Measurements from ENCODE around the gene TSPEAR.
"Not testable (repeated sequence)": the region's sequence is repeated elsewhere in the genome, so short reads cannot be mapped to it uniquely, and the experiment has no call there.

The TSPEAR gene

DNA sequence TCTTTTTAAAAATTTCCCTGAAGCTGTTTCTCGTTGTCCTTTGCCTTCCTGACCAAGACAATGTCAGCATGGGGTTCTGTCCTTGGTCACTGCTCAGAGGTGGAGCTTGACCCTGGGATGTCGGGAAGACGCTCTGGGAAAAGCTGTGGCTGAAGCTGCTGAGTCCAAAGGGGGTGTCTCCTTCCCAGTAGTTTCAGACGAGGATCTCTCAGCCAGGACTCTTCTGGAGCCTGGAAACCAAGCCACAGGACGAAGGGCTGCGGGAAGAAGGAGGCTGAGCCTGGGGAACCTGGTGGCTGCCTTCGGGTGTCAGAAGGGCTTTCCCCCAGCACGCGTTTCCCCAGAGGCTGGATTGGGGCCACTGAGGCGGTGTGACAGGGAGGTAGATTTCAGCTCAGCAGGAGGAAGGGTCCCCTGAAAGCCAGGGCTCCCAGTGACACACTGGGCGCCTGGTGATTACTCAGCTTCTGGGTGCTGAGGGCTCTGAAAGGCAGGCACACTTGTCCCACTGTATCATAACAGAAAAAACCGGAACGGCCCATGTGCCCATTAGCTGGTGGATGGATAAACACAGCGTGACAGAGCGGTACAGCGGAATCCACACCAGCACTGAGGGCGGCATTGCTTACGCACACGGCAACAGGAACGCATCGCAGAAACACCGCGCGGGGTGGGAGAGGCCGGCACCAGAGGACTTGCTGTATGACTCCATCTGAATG, 24.4 kb downstream of the TSPEAR start:
- in situ Hi-C loops (cut with MboI; ENCODE audit: low sequenced_read_pairs): no loop called here

DNA sequence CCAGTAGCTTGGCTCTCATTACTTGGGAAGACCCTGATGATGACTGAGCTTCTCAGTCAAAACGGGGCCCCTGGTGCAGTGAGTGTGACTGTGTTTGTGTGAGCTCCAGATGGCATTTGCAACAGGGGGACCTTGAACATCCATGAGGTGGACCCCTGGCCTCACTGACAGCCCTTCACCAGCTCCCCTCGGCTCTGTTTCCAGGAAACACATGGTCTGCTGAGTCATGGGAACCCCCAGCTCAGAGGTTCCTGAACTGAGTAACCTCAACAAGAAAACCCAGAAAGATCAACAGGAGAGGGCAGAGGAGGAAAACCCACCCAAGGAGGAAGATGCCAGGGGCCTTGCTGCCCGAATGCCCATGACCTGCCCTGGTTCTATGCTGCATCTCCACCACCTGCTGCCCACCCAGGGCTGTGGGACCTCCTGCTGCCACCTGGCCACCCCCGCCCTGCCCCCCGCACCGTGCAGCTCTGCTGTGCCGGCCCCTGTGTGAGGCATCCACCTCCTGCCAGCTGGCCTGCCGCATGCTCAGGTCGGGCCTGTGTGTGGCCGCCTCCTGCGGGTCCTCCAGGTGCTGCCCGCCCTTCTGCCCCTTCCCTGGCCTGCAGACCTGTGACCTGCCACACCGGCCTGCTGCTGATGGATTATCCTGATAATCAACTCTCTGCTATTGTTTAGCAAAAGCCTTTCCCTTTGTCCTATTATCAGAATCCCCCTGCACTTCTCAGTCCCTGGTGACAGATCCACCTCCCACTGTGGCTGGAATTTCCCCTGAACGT, 25.2 kb downstream of the TSPEAR start:
- in situ Hi-C loops (cut with MboI; ENCODE audit: low sequenced_read_pairs): no loop called here

DNA sequence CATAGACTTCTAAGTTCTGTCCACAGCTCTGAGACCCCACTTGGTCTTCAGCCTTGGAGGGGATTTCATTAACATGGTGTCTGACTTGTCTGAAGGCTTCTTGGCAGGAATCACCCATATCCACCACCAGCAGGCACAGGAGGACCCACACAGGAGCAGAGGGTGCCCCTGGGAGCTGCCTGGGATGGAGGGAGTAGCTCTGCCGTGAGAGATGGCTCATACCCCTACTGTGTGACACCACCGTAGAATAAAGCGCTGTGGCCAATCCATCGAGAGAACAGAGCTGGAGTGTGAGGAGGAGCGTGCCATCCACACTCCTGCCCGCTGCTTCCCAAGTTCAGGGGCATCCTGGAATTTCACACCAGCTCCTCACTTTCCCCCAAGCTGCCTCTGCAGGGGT, 26.3 kb downstream of the TSPEAR start:
- in situ Hi-C loops (cut with MboI; ENCODE audit: low sequenced_read_pairs): not testable (repeated sequence)

DNA sequence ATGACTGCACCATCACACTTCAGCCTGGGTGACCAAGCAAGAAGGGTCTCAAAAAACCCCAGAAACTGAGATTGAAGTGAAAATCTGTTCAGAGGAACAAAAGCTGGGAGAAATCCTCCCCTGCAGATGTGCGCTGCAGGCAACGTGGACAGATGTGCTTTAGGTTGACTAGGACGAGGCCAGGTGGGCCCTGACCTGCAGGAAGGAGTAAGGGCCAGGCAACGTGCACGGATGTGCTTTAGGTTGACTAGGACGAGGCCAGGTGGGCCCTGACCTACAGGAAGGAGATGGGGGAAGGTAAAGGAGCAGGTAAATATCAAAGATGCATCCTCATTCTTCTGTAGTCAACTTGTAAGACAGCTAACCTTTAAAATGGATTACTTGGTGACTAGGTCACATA, 26.9 kb downstream of the TSPEAR start:
- in situ Hi-C loops (cut with MboI; ENCODE audit: low sequenced_read_pairs): no loop called here

DNA sequence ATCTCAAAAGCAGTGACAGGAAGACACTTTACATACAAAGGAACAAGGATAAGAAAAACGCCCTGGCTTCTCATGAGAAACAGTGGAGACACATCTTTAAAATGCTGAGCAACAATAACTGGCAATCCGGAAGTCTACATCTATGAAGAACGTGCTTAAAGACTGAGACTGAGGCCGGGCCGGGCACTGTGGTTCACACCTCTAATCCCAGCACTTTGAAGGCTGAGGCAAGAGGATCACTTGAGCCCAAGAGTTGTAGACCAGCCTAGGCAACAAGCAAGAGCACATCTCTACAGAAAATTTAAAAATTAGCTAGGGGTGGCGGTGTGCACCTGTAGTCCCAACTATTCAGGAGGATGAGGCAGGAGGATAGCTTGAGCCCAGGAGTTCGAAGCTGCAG, 27.3 kb downstream of the TSPEAR start:
- in situ Hi-C loops (cut with MboI; ENCODE audit: low sequenced_read_pairs): no loop called here

DNA sequence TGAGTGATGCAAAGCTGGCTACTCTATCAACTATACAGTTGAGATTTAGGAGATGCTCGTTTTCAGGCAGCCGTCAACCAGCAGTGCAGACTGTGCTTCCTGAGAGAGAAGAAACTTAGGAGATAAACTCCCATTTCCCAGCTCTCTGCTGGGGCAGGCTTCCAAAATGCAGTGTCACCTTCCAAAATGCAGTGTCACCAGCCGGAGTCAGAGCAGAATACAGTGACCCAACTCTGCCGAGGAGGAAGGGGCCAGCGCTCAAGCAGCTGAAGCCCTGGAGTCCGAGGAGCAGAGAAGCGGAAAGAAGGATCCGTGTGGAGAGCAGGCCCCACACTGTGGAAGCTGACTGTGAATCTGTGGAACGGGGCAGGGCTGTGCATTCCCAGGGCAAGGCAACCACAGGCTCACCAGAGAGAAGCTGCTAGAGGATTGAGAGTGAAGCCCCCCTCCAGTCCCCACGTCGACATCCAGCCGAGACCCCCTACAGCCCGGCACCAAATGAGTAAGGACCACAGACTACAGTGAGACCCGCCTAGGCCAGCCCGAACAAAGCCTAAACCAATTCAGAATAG, 28.7 kb downstream of the TSPEAR start:
- in situ Hi-C loops (cut with MboI; ENCODE audit: low sequenced_read_pairs): no loop called here

DNA sequence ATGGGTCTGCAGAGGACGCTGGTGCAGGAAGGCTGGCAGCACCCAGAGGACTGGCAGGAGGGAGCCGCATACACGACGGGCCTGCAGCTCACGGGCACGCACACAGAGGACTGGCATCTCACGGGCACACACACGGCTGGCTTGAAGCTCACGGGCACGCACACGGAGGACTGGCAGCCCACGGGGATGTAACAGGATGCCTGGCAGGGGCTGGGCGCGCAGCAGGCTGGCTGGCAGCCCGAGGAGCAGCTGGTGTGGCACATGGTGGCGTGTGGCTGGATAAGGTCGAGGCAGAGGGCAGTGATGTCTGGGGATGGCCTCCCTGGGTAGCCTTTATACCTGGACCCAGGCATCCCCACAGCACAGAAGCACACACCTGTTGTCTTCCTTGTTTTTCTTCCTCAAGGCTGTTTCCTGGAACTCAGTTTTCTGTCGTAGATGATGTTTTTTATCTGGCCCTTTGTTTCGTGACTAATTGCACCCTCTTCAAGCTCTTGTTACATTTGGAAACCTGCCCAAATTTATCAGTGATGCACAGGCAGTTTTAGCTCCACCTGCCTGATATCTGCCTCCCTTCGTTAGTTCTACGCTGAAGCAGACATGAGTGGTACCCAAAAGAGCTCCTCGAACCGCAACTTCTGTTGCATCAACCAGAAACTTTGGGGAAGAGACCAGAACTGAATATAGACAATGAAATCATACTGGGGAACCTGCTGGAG, 29.4 kb downstream of the TSPEAR start, which contains the start of gene KRTAP12-1:
Gene KRTAP12-1 (minus strand): TSS at position 303 of the 719 bp plus-strand sequence. CDS start 40 bp downstream, at position 263.
- in situ Hi-C loops (cut with MboI; ENCODE audit: low sequenced_read_pairs): no loop called here

DNA sequence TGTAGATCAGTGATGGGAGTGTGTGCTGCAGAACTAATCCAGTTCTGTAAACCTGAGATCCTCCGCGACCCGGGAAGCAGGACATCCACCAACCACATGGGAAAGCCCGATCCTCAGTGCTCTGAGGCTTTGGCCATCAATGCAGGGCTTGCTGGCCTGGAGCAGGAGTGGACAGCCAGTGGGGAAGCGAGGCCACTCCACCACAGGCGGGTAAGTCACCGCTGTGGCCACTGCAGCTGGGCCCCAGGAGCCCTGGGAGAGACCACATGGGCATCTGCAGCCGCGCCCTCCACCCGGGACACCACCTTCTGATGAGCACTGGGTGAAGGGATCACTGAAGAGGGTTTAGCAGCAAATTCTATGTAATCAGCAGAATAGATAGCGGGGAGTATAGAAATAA, 30.2 kb downstream of the TSPEAR start:
- in situ Hi-C loops (cut with MboI; ENCODE audit: low sequenced_read_pairs): no loop called here

DNA sequence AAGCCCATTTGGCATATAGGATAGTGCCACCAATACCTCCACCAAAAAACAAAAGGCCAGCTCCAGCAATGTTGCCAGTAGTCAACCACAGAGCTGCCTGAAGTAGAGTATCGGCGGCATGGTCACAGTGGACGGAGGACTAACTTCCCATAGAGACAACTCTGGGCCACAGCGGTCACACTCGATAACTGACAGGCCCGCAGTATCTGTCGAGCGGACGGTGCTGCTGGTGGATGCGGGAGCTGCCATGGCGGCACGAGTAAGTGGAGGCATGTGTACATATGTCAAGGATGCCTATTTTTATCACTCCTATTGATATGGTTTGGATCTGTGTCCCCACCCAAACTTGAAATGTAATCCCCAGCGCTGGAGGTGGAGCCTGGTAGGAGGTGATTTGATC, 33.5 kb downstream of the TSPEAR start:
- in situ Hi-C loops (cut with MboI; ENCODE audit: low sequenced_read_pairs): no loop called here

DNA sequence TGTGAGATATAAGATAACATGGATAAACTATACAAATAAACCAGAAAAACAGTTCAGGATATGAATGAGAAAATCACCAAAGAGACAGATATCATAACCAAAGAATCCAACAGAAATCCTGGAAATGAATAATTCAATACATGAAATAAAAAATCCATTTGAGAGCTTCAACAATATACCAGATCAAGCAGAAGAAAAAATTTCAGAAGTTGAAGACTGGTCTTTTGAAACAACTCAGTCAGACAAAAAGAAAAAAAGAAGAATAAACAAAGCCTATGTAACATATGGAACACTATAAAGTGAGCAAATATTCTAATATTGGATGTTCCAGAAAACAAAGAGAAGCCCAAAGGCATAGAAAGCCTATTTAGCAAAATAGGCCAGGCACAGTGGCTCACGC, 39.5 kb downstream of the TSPEAR start:
- in situ Hi-C loops (cut with MboI; ENCODE audit: low sequenced_read_pairs): no loop called here

DNA sequence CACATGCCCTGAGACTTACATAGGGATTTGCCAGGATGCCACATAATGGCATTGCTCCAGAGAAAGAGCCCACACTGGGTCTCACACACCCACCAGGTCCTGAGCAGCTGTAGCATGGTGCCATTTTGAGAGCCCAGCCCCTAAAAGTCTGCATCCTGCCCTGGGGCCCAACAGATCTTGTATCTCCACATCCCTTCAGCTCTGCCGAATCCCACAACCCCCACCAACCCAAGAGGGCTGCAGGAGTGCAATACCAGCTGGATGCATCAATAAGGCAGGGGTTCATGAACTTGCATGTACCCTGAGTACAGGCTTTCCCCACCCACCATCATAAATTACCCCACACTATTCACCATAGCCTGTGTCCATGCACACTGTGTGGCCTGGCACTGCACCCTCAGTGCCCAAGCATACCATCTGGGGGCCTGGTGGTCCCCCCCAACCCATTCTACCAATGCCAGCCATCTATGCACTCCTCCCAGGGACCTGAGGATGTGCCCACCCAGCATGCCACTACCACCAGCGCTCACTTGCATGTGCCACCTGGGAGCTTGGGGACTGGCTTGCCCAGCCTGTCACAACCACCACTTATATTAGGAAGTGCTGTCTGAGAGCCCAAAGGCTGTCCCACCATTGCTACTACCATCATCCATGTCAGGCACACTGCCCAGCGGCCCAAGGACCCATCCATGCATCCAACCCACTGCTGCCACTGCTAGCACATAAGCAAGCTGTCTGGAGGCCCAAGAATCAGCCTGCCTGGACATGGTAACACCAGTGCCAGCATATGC, 40.5 kb downstream of the TSPEAR start:
- in situ Hi-C loops (cut with MboI; ENCODE audit: low sequenced_read_pairs): no loop called here

DNA sequence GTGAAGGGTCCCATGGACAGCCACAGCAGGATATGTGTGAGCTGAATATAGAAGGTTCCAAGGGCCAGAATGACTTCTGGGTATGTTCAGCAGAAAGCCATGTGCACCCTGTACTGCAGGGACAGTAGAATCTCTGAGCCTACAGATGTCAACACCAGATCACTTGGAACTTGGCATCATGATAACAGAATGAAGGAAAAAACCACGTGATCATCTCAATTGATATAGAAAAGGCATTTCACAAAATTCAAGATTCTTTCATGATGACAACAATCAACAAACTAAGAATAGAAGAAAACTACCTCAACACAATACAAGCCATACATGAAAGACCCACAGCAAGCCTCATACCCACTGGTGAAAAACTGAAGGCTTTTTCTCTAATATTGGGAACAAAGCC, 43.8 kb downstream of the TSPEAR start:
- in situ Hi-C loops (cut with MboI; ENCODE audit: low sequenced_read_pairs): no loop called here

DNA sequence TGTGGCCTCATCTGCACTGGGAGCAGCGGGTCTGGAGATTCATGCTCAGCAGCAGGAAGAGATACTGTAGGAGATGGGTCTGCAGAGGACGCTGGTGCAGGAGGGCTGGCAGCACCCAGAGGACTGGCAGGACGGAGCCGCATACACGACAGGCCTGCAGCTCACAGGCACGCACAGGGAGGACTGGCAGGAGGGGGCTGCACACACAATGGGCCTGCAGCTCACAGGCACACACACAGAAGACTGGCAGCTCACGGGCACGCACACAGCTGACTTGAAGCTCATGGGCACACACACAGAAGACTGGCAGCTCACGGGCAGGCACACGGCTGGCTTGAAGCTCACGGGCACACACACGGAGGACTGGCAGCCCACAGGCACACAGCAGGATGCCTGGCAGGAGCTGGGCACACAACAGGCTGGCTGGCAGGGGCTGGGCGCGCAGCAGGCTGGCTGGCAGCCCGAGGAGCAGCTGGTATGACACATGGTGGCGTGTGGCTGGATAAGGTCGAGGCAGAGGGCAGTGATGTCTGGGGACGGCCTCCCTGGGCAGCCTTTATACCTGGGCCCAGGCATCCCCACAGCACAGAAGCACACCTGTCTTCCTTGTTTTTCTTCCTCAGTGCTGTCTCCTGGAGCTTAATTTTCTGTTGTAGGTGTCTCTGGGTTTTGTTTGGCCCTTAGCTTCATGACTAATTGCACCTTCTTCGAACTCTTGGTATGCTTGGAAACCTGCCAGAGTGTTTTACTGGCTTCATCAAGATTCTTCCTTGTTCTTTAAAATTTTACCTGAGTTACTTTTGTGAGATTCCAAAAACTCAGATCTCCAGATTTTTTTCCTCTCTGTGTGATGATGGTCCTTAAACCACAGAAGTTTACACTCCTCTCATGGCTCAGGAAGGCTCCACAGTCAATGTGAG, 44.7 kb downstream of the TSPEAR start, which contains the start of gene KRTAP12-2:
Gene KRTAP12-2 (minus strand): TSS at position 527 of the 920 bp plus-strand sequence. CDS start 41 bp downstream, at position 486.
- in situ Hi-C loops (cut with MboI; ENCODE audit: low sequenced_read_pairs): no loop called here

DNA sequence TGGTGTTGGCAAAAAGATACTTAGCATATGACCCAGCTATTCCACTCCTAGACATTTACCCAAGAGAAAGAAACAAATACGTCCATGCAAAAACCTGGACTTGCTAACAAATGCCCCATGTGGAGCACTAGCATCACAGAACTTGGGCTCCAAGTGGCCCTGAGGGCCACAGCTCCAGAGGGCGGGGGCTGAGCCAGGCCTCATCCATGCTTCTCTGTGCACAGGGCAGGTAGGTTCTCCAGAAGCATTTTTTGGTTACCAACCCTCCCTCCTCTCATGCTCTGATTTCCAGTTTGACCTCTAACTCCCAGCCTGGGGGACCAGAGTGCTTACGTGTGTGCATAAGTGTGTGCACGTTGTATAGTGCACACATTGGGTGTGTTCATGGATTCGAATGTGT, 46.7 kb downstream of the TSPEAR start:
- in situ Hi-C loops (cut with MboI; ENCODE audit: low sequenced_read_pairs): no loop called here

DNA sequence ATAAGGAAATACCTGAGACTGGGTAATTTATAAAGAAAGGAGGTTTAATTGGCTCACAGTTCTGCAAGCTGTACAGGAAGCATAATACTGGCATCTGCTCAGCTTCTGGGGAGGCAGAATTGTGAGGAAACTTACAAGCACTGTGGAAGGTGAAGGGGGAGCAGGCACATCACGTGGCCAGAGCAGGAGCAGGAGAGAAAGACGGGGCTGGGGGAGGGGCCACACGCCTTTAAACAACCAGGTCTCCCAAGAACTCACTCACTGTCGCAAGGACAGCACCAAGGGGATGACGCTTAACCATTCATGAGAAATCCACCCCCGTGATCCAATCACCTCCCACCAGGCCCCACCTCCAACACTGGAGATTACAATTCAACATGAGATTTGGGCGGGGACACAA, 49.8 kb downstream of the TSPEAR start:
- in situ Hi-C loops (cut with MboI; ENCODE audit: low sequenced_read_pairs): not testable (repeated sequence)

DNA sequence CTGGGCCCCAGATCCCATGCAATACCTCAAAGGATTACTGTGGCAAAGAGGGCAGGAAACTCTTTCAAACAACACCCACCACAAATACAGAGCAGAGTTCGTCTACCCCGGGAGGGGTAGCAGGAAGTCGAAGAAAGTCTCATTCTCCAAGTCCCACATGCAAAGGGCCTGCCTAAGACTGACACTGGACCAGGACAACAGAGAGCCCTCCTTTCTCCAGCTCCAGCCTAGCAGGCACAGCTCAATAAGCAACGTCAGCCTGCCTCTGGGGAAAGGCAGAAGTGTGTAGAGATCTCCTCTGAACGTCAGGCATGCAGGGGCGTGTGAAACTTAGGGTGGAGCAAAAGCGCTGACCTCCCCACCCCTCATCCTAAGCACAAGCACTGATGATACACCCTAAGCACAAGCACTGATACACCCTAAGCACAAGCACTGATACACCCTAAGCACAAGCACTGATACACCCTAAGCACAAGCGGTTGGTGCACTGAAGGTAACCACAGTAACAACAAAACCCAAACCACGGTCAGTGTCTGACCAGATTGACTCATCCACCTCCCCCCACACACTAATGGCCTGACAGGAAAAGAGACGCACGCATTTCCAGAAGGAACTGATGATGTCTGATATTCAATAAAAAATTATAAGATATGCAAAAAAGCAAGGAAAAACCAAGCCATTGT, 52.3 kb downstream of the TSPEAR start:
- in situ Hi-C loops (cut with MboI; ENCODE audit: low sequenced_read_pairs): no loop called here

DNA sequence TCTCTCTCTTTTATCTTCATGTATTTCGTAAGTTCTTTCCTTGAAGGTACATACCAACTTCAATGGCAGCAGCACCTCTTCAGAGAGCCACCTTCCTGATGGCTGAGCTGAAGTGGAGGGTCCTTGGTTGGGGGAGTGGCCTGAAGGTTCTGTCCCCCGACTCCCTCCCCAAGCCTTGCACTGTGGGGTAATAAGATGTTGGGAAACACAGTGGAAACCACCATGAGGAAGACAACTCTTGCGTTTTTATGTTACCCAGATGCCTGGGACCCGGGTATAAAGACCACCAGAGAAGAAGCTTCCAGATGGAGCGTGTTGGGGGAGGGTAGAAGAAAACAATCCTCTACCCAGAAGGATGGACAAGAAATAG, 52.8 kb downstream of the TSPEAR start:
- in situ Hi-C loops (cut with MboI; ENCODE audit: low sequenced_read_pairs): no loop called here

DNA sequence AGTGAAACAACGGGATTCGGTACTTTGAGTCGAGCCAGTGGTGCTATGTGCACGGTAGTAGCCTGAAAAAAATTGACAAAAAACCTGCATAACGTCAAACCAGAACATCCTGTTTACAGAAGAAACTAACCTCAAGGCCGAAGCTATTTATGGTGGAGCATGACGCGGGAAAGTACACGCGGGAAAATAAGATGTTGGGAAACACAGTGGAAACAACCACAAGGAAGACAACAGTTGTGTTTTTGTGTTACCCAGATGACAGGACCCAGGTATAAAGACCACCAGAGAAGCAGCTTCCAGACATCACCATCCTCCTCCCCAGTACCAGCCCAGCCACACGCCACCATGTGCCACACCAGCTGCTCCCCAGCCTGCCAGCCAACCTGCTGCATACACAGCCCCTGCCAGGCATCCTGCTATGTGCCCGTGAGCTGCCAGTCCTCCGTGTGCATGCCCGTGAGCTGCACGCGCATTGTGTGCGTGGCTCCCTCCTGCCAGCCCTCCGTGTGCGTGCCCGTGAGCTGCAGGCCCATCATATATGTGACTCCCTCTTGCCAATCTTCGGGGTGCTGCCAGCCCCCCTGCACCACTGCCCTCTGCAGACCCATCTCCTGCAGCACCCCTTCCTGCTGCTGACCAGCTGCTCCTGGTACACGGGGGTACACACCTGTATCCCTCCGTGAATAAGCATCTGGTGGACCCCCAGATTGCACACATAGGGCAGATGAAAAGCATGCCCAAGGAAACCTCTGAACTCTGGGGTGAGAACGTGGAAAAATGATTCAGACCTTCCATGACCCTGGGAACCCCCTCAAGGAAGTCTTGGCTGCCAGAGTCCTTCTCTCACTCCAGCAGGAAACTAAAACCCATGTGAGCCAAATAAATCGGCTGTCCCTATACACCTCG, 53.5 kb downstream of the TSPEAR start, which contains the start of gene KRTAP12-3:
Gene KRTAP12-3 (plus strand): TSS at position 298 of the 906 bp plus-strand sequence. CDS start 48 bp downstream, at position 346.
- in situ Hi-C loops (cut with MboI; ENCODE audit: low sequenced_read_pairs): no loop called here
